ENCODE results near the gene DMBT1.
"Not testable (repeated sequence)": the region's sequence is repeated elsewhere in the genome, so short reads cannot be mapped to it uniquely, and the experiment has no call there.

The DMBT1 gene

DNA sequence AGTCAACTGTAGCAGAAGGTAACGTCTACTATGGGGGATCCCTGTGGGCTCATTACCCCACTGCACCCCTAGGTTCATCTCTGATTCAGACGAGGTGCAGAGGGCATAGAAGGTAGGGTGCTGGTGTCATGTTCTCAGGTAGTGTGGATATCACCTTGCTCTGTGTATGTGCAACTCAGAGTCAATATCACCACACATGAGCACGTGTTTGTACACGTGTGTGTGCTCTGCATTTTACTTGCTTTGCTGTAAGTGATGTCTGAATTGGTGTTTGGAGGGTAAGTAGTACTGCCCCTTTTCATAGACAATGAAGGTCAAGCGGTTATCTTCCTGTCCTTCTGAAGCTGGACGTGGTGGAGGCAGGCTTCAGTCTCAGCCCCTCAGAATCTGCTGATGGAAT is 10.4 kb downstream of the DMBT1 start:
- no peak for DNase-seq (ENCODE audit: low read depth)
- no peak overlapping the region for H3K4me3 ChIP-seq (ENCODE audit: low read length)
- TF ChIP-seq CTCF (IDR thresholded peaks at IDR 0.05; ENCODE audit: insufficient read depth, low read depth, low read length, missing control alignments): no peak

DNA sequence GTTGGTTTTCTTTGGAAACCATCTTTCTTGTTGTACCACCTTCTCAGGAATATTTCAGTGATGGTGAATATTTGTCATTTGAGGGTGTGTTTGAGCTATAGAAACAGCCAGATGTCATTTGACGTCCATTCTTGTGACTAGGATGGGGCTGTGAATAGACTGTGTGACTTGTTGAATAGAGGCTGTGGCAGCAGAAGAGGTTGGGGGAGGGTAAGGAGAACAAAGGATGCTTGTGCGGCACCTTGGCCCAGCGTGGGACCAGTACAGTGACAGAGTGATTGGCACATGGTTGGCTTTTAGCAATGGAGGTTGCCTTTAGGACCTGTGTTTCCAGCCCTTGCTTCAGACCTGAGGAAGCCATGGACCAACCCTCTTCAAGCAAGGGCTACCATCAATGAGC is 11.3 kb downstream of the DMBT1 start:
- TF ChIP-seq CTCF (IDR thresholded peaks at IDR 0.05; ENCODE audit: insufficient read depth, low read depth, low read length, missing control alignments): no peak
- no peak for DNase-seq (ENCODE audit: low read depth)
- no peak overlapping the region for H3K4me3 ChIP-seq (ENCODE audit: low read length)

GRCh38 chr10:122575776-122576175 is 15.2 kb downstream of the DMBT1 start:
- DNase-seq (ENCODE audit: low read depth): no peak
- H3K4me3 ChIP-seq (ENCODE audit: low read length): no peak overlapping the region
- no peak for TF ChIP-seq CTCF (IDR thresholded peaks at IDR 0.05; ENCODE audit: insufficient read depth, low read depth, low read length, missing control alignments)

- H3K4me3 ChIP-seq (ENCODE audit: low read length): no peak overlapping the region
- no peak for DNase-seq (ENCODE audit: low read depth)
- TF ChIP-seq CTCF (IDR thresholded peaks at IDR 0.05; ENCODE audit: insufficient read depth, low read depth, low read length, missing control alignments): no peak
Measured at GRCh38 chr10:122576291-122576690, 15.7 kb downstream of the DMBT1 start.

- TF ChIP-seq CTCF (IDR thresholded peaks at IDR 0.05; ENCODE audit: insufficient read depth, low read depth, low read length, missing control alignments): no peak
- DNase-seq (ENCODE audit: low read depth): no peak
- no peak overlapping the region for H3K4me3 ChIP-seq (ENCODE audit: low read length)
Measured at GRCh38 chr10:122577311-122577885, 16.8 kb downstream of the DMBT1 start.

DNA sequence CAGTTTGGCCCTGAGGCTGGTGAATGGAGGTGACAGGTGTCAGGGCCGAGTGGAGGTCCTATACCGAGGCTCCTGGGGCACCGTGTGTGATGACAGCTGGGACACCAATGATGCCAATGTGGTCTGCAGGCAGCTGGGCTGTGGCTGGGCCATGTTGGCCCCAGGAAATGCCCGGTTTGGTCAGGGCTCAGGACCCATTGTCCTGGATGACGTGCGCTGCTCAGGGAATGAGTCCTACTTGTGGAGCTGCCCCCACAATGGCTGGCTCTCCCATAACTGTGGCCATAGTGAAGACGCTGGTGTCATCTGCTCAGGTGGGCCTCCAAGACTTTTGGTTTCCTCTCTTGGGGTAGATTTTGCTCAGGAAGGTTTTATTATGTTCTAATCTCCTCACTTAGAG is 25.5 kb downstream of the DMBT1 start:
- not testable (repeated sequence) for DNase-seq (ENCODE audit: low read depth); H3K4me3 ChIP-seq (ENCODE audit: low read length)

DNA sequence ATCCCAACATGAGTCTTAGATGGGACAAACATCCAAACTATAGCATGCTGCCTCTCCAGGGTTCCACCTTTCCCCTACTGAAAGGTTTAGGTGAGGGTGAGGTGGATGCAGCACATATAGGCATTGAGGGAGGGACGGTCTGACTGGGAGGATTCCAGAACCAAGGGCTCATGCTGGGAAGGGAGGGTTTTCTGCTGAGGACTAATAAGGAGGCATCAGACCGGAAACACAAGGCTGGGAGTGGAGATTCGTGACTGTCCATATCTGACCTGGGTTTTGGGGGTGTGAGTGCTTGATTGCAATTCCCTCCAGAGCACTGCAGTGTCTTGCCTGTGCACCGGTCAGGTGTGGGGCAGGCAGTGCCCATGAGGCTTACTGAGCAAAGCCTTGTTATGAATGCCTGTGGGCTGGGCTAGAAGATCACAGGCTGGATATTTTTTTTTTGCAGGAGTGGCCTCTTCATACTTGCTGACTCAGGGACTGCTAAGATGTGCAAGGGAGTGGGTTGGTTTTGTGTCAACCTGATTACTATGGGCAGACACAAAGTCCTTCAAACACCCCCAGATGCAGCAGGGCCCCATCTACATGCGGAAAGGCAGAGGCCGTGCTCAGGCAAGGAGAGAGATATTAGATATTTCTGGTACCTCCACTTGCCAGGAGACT is 26.7 kb downstream of the DMBT1 start:
- no peak for TF ChIP-seq CTCF (IDR thresholded peaks at IDR 0.05; ENCODE audit: insufficient read depth, low read depth, low read length, missing control alignments)

More for the DNA sequence above, 26.7 kb downstream of the DMBT1 start:
- DNase-seq (ENCODE audit: low read depth): no peak
- no peak overlapping the region for H3K4me3 ChIP-seq (ENCODE audit: low read length)

Data from epithelial cell of esophagus (primary cell).